Parathyroid adenoma (tissue), 2 donors: ENCODE results near the gene HAVCR1.

ENCODE experiments used
- H2AFZ ChIP-seq: fragments of 300-600 bp; sonication (generic); one replicate; pipeline ENCODE4 v1.7.0; 2017; ENCODE audit warnings: antibody characterized with exemption, mild to moderate bottlenecking
- H3K27ac ChIP-seq: fragments of 300-600 bp; sonication (generic); one replicate; pipeline ENCODE4 v1.7.0; 2017
- H3K27me3 ChIP-seq: fragments of 300-600 bp; sonication (generic); one replicate; pipeline ENCODE4 v1.7.0; 2017; ENCODE audit warnings: low read length; ENCODE audit not compliant: control insufficient read depth, insufficient read depth
- H3K36me3 ChIP-seq: fragments of 300-600 bp; sonication (generic); one replicate; pipeline ENCODE4 v1.7.0; 2017; ENCODE audit warnings: low read length; ENCODE audit not compliant: control insufficient read depth, insufficient read depth
- H3K4me1 ChIP-seq: fragments of 300-600 bp; sonication (generic); one replicate; pipeline ENCODE4 v1.7.0; 2017; ENCODE audit warnings: control low read depth
- H3K4me2 ChIP-seq: fragments of 300-600 bp; sonication (generic); one replicate; pipeline ENCODE4 v1.7.0; 2017; ENCODE audit warnings: low read length
- H3K4me3 ChIP-seq: fragments of 300-600 bp; sonication (generic); one replicate; pipeline ENCODE4 v1.7.0; 2017; ENCODE audit warnings: low read depth, low read length
- H3K79me2 ChIP-seq: fragments of 300-600 bp; sonication (generic); one replicate; pipeline ENCODE4 v1.7.0; 2017; ENCODE audit warnings: control low read depth
- H3K9ac ChIP-seq: fragments of 300-600 bp; sonication (generic); one replicate; pipeline ENCODE4 v1.7.0; 2017; ENCODE audit warnings: mild to moderate bottlenecking
- H3K9me3 ChIP-seq: fragments of 300-600 bp; sonication (generic); one replicate; pipeline ENCODE4 v1.7.0; 2017; ENCODE audit warnings: low read length; ENCODE audit not compliant: control insufficient read depth
- TF ChIP-seq, protein P1 (sequence below): fragments of 300-600 bp; sonication (generic); IDR thresholded peaks from one replicate; pipeline ENCODE4 v1.7.0; 2017; ENCODE audit warnings: antibody characterized with exemption, mild to moderate bottlenecking
- donor health status: primary hyperparathyroidism.

The HAVCR1 gene

DNA sequence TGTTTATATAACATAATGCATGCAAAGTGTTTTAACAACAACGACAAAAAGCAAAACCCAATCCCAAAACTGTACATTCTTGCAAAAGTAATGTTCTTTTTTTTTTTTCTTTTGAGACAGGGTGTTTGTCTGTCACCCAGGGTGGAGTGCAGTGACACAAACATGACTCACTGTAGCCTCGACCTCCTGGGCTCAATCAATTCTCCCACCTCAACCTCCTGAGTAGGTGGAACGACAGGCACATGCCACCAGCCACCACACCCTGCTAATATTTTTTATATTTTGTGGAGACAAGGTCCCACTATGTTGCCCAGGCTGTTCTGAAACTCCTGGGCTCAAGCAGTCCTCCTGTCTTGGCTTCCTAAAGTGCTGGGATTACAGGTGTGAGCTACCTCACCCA is 13.6 kb upstream of the HAVCR1 start:
- Histone ChIP-seq H3K36me3 (no peaks in the 10 kb centered on the region), H3K9ac (no peak overlapping the region), H3K79me2 (no peaks in the 10 kb centered on the region), H3K4me3 (no peak overlapping the region), H3K4me2 (no peak overlapping the region), H2AFZ (no peak overlapping the region), H3K9me3 (no peaks in the 10 kb centered on the region), H3K4me1 (no peaks in the 10 kb centered on the region), H3K27me3 (no peaks in the 10 kb centered on the region), H3K27ac (no peak overlapping the region)
- TF ChIP-seq, protein P1, sequence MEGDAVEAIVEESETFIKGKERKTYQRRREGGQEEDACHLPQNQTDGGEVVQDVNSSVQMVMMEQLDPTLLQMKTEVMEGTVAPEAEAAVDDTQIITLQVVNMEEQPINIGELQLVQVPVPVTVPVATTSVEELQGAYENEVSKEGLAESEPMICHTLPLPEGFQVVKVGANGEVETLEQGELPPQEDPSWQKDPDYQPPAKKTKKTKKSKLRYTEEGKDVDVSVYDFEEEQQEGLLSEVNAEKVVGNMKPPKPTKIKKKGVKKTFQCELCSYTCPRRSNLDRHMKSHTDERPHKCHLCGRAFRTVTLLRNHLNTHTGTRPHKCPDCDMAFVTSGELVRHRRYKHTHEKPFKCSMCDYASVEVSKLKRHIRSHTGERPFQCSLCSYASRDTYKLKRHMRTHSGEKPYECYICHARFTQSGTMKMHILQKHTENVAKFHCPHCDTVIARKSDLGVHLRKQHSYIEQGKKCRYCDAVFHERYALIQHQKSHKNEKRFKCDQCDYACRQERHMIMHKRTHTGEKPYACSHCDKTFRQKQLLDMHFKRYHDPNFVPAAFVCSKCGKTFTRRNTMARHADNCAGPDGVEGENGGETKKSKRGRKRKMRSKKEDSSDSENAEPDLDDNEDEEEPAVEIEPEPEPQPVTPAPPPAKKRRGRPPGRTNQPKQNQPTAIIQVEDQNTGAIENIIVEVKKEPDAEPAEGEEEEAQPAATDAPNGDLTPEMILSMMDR = no peak

DNA sequence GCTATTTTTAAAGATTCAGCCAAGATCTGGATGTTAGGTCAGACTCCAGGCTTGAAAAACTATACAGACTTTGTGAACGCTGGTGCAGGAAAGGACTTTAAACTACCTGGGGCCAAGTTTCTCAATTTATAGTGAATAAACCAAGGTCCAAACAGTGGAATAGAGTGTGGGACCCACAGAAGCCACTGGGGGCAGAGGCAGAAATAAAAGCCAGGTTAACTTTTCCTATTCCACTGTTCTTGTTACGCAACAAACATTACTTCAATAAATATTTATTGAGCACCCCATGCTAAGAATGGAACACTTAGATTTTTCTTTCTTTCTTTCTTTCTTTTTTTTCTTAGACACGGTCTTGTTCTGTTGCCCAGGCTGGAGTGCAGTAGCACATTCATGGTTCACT is 11.0 kb upstream of the HAVCR1 start:
- TF ChIP-seq, protein P1 = no peak
- H3K27ac ChIP-seq = no peak overlapping the region
- no peaks in the 10 kb centered on the region for H3K4me1 ChIP-seq
- H3K4me3 ChIP-seq = no peak overlapping the region
- H3K4me2 ChIP-seq = no peak overlapping the region
- no peaks in the 10 kb centered on the region for H3K36me3 ChIP-seq
- no peaks in the 10 kb centered on the region for H3K9me3 ChIP-seq
- no peak overlapping the region for H3K9ac ChIP-seq
- H2AFZ ChIP-seq = no peak overlapping the region
- no peaks in the 10 kb centered on the region for H3K79me2 ChIP-seq
- no peaks in the 10 kb centered on the region for H3K27me3 ChIP-seq

DNA sequence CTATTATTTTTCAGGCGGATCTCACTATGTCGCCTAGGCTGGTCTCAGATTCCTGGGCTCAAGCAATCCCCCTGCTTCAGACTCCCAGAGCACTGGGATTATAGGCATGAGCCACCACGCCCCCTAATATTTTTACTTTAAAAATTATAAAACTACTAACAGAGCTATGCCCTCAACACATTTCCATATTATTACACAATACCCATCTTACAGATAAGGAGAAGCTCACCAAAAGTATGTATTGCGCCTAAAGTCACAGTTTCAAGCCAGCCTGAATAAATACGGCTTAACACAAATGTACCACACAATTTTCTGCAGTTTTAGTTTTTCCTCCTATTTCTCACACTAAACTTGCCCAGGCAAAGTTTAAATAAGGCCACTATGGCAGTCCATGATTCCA is 9.9 kb upstream of the HAVCR1 start:
- H3K4me1 ChIP-seq = no peaks in the 10 kb centered on the region

DNA sequence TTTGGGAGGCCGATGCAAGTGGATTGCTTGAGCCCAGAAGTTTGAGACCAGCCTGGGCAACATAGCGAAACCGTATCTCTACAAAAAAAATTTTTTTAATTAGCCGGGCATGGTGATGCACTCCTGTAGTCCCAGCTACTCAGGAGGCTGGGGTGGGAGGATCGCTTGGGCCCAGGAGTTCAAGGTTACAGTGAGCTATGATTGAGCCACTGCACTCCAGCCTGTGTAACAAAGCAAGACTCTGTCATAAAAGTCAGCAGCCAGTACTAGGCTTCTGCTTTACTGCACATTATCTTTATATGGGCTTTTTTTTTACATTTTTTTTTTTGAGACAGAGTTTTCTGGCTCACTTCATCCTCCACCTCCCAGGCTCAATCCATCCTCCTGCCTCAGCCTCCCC is 9.4 kb upstream of the HAVCR1 start:
- Histone ChIP-seq H3K9me3 (no peaks in the 10 kb centered on the region), H2AFZ (no peak overlapping the region), H3K4me1 (no peaks in the 10 kb centered on the region), H3K9ac (no peak overlapping the region), H3K36me3 (no peaks in the 10 kb centered on the region), H3K27ac (no peak overlapping the region), H3K27me3 (no peaks in the 10 kb centered on the region), H3K79me2 (no peaks in the 10 kb centered on the region), H3K4me2 (no peak overlapping the region), H3K4me3 (no peak overlapping the region)
- TF ChIP-seq, protein P1 = no peak

More for the DNA sequence above, 9.9 kb upstream of the HAVCR1 start:
- TF ChIP-seq, protein P1 = no peak
- Histone ChIP-seq H3K27ac (no peak overlapping the region), H3K79me2 (no peaks in the 10 kb centered on the region), H3K36me3 (no peaks in the 10 kb centered on the region), H3K4me3 (no peak overlapping the region), H2AFZ (no peak overlapping the region), H3K9ac (no peak overlapping the region), H3K4me2 (no peak overlapping the region), H3K9me3 (no peaks in the 10 kb centered on the region), H3K27me3 (no peaks in the 10 kb centered on the region)

DNA sequence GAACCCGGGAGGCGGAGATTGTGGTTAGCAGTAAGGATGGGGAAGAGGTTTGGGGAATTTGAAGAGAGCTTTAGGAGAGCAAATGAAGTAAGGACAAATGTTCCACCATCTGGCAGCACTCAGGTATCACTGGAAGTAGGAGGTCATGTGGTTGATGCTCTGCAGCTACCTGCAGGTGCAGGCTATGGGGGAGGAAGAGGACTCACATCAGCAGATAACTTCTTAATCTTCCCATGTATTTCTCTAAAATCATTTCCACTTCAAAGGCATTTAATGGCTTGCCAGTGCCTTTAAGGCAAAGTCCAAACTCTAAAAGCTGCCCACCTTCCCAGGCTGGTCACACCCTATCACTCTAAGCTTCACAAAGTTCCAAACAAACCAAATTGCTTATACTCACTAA is 8.1 kb upstream of the HAVCR1 start:
- Histone ChIP-seq H3K9me3 (no peaks in the 10 kb centered on the region), H3K4me3 (no peak overlapping the region), H3K4me2 (no peak overlapping the region), H2AFZ (no peak overlapping the region), H3K4me1 (no peaks in the 10 kb centered on the region), H3K9ac (no peak overlapping the region), H3K27ac (no peak overlapping the region), H3K79me2 (no peaks in the 10 kb centered on the region), H3K36me3 (no peaks in the 10 kb centered on the region), H3K27me3 (no peaks in the 10 kb centered on the region)
- TF ChIP-seq, protein P1 = no peak
